GM23338 (cell line): Measurements from ENCODE around the gene AP2A2. TPM values are rescaled to one million over a fixed set of nuclear protein-coding genes. Genes with fewer than 3 reads are reported as not detected.

Experiments
- ATAC-seq: fragments of 200-7000 bp; cut with Tn5 transposase; 3 replicates; pipeline ENCODE4 v1.9.1; 2020
- DNase-seq: peaks from one replicate; pipeline ENCODE4 v3.0.0-alpha.2; 2015; ENCODE audit warnings: low spot score
- H2AFZ ChIP-seq: fragments of 200-600 bp; sonication (generic); 2 replicates; pipeline ENCODE4 v1.8.0; 2016; ENCODE audit warnings: antibody characterized with exemption, mild to moderate bottlenecking, moderate library complexity
- H3F3A ChIP-seq: fragments of 200-600 bp; sonication (generic); replicated peaks from 2 replicates; pipeline ENCODE4 v1.8.0; 2017; ENCODE audit warnings: antibody characterized with exemption, mixed run types, low read depth
- H3K27ac ChIP-seq: fragments of 200-600 bp; sonication (generic); 2 replicates; pipeline ENCODE4 v1.6.1; 2016; ENCODE audit warnings: low read depth
- H3K27me3 ChIP-seq: fragments of 200-600 bp; sonication (generic); 2 replicates; pipeline ENCODE4 v1.8.0; 2016; ENCODE audit warnings: mild to moderate bottlenecking, mixed run types, moderate library complexity; ENCODE audit not compliant: insufficient read depth
- H3K36me3 ChIP-seq: fragments of 200-600 bp; sonication (generic); 2 replicates; pipeline ENCODE4 v1.8.0; 2016; ENCODE audit warnings: mild to moderate bottlenecking; ENCODE audit not compliant: insufficient read depth
- H3K4me1 ChIP-seq: fragments of 200-600 bp; sonication (generic); 2 replicates; pipeline ENCODE4 v1.8.0; 2016; ENCODE audit warnings: mild to moderate bottlenecking, moderate library complexity; ENCODE audit not compliant: insufficient read depth
- H3K4me2 ChIP-seq: fragments of 200-600 bp; sonication (generic); 2 replicates; pipeline ENCODE4 v1.7.1; 2017; ENCODE audit warnings: mixed run types
- H3K4me3 ChIP-seq: fragments of 200-600 bp; sonication (generic); 2 replicates; pipeline ENCODE4 v1.6.1; 2016; ENCODE audit warnings: mixed run types
- H3K79me2 ChIP-seq: fragments of 200-600 bp; sonication (generic); replicated peaks from 2 replicates; pipeline ENCODE4 v1.8.0; 2017; ENCODE audit warnings: mild to moderate bottlenecking; ENCODE audit not compliant: insufficient read depth
- H3K9me2 ChIP-seq: fragments of 200-600 bp; sonication (generic); 2 replicates; pipeline ENCODE4 v1.8.0; 2017; ENCODE audit not compliant: insufficient read depth
- H4K20me1 ChIP-seq: fragments of 200-600 bp; sonication (generic); replicated peaks from 2 replicates; pipeline ENCODE4 v1.8.0; 2017; ENCODE audit warnings: mild to moderate bottlenecking; ENCODE audit not compliant: insufficient read depth
- H3K27ac Mint-ChIP-seq: 2 replicates; pipeline ENCODE4 v1.8.0; 2020; ENCODE audit warnings: inconsistent platforms, mild to moderate bottlenecking, moderate library complexity, mixed read lengths
- H3K27me3 Mint-ChIP-seq: 3 replicates; pipeline ENCODE4 v1.8.0; 2022; ENCODE audit warnings: low read depth, mild to moderate bottlenecking, moderate library complexity, mixed read lengths, inconsistent platforms; ENCODE audit not compliant: insufficient read depth, poor library complexity
- H3K36me3 Mint-ChIP-seq: 3 replicates; pipeline ENCODE4 v1.8.0; 2021; ENCODE audit warnings: low read depth, mild to moderate bottlenecking, inconsistent platforms, moderate library complexity, mixed read lengths
- H3K4me1 Mint-ChIP-seq: 3 replicates; pipeline ENCODE4 v1.8.0; 2020; ENCODE audit warnings: mild to moderate bottlenecking, inconsistent platforms, mixed read lengths
- H3K4me3 Mint-ChIP-seq: 3 replicates; pipeline ENCODE4 v1.8.0; 2021; ENCODE audit warnings: moderate library complexity, mild to moderate bottlenecking, inconsistent platforms, mixed read lengths
- H3K9me3 Mint-ChIP-seq: 3 replicates; pipeline ENCODE4 v1.8.0; 2020; ENCODE audit warnings: moderate library complexity, mild to moderate bottlenecking, inconsistent platforms, mixed read lengths
- CREB1 ChIP-seq: fragments of 250-450 bp; sonication (Bioruptor Pico); IDR thresholded peaks from 2 replicates; pipeline ENCODE4 v1.5.0; 2020; ENCODE audit warnings: low read depth, mild to moderate bottlenecking, moderate library complexity
- CTCF ChIP-seq, 2 experiments: fragments of 200-600 bp in 1 of 2; sonication (generic) in 1 of 2; conservative IDR thresholded peaks; 2 replicates each; pipeline versions ENCODE4 v1.5.1 to v1.6.1; 2016 to 2017; ENCODE audit warnings: antibody characterized with exemption in 2 of 2, low read depth in 2 of 2, mild to moderate bottlenecking in 2 of 2, moderate library complexity in 1 of 2
- ETS1 ChIP-seq: IDR thresholded peaks from 2 replicates; pipeline ENCODE4 v1.6.1; 2016; ENCODE audit warnings: antibody characterized with exemption
- EZH2 ChIP-seq: fragments of 200-600 bp; sonication (generic); IDR thresholded peaks from one replicate; pipeline ENCODE4 v1.8.0; 2017; ENCODE audit warnings: antibody characterized with exemption, mild to moderate bottlenecking, low read depth; ENCODE audit not compliant: unreplicated experiment
- EZH2phosphoT487 ChIP-seq: fragments of 200-600 bp; sonication (generic); IDR thresholded peaks from one replicate; pipeline ENCODE4 v1.8.1; 2018; ENCODE audit warnings: antibody characterized with exemption; ENCODE audit not compliant: unreplicated experiment
- JUNB ChIP-seq: IDR thresholded peaks from one replicate; pipeline ENCODE4 v1.6.1; 2016; ENCODE audit warnings: antibody characterized with exemption; ENCODE audit not compliant: unreplicated experiment
- NANOG ChIP-seq: IDR thresholded peaks from 2 replicates; pipeline ENCODE4 v1.6.1; 2016; ENCODE audit warnings: antibody characterized with exemption, borderline replicate concordance
- POLR2AphosphoS5 ChIP-seq: IDR thresholded peaks from 2 replicates; pipeline ENCODE4 v1.6.1; 2016; ENCODE audit warnings: antibody characterized with exemption, low read depth
- ZNF331 ChIP-seq: fragments of 250-450 bp; sonication (Bioruptor Pico); IDR thresholded peaks from 2 replicates; pipeline ENCODE4 v1.5.0; 2020; ENCODE audit warnings: low read depth, mild to moderate bottlenecking, moderate library complexity
- polyA plus RNA-seq: library from polyadenylated mRNA; unstranded; fragments of >200 nt; fragmentation: Nextera tagmentation; extraction: Ambion mirVana; gene quantifications from 2 replicates; pipeline ENCODE4 v1.2.1, GENCODE V29; 2016
- total RNA-seq: library from RNA; depleted of rRNA; stranded (reverse); fragments of >200 nt; shearing (Covaris generic); gene quantifications from 2 replicates; pipeline ENCODE4 v1.2.3, GENCODE V29; 2014
- TF ChIP-seq, protein P1 (sequence below): IDR thresholded peaks from one replicate; pipeline ENCODE4 v1.6.1; 2018; ENCODE audit warnings: antibody characterized with exemption; ENCODE audit not compliant: unreplicated experiment

The AP2A2 gene
- total and polyA plus RNA-seq, 2 experiments from 2014 or later, result 23.7 to 47.5 TPM

- peak; percentile 58 for ATAC-seq
- Histone ChIP-seq H3K4me1 (no peaks in the 10 kb centered on the region; the same call in 1 of the 2 replicates), H3K27me3 (no peaks in the 10 kb centered on the region), H3K9me2 (no peaks in the 10 kb centered on the region), H4K20me1 (0 out of 2 replicates have a peak, but pooled peaks cover 3% of the 10 kb centered on the region), H2AFZ (no peak overlapping the region), H3K79me2 (no peaks in the 10 kb centered on the region), H3K4me2 (no peak overlapping the region), H3K4me3 (no peak overlapping the region), H3F3A (no peaks in the 10 kb centered on the region), H3K36me3 (no peaks in the 10 kb centered on the region), H3K27ac (no peak overlapping the region)
- DNase-seq, result peak; percentile 77
- H3K4me1 Mint-ChIP-seq, result peaks cover 9% of the 10 kb centered on the region
- H3K27me3 Mint-ChIP-seq, result peaks cover 17% of the 10 kb centered on the region
- peaks cover 3% of the 10 kb centered on the region; the same call in 2 of the 3 replicates for H3K9me3 Mint-ChIP-seq
- H3K36me3 Mint-ChIP-seq, result peaks cover 13% of the 10 kb centered on the region
- no peak overlapping the region for H3K4me3 Mint-ChIP-seq
- no peak overlapping the region for H3K27ac Mint-ChIP-seq
- TF ChIP-seq JUNB (no peak), CTCF (conservative IDR thresholded peaks at IDR 0.05; ENCODE audit: low read depth in 2 of 2) (peak; percentile 32 to 76)
Observed at GRCh38 chr11:889687-890475, 35.8 kb upstream of the AP2A2 start.

DNA sequence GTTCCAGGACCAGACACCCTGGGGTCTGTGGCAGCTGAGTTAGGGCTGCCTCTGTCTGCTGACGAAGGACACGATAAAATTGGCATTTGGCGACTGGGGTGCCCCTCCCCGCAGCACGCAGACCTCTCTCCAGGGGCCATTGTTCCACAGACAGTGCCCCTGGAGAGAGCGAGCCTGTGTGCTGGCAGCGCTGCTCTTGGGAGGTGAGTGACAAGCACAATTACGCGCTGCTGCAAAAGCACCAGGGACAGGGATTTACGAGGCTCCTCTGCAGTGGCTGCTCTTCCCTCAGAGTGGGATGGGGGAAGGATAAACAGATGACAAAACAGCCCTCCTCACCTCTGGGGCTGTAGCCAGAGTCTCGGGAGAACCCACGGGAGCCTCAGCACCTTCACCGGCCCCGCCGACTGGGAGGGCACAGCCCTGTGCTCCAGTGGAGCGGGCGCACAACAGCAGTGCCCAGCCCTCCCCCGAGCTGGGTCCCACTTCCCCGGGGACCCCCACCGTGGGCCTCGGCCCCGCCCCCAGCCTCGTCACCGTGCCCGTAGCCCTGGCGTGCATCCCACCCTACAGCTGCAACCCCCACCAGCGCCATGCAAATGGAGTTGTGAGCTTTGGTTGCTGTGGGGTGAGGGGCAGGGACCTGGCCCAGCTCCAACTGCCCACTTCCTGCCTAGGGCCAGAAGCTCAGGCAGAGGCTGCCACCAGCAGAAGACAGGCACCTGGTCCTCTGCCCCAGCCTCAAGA lies 34.7 kb upstream of the AP2A2 start:
- Histone ChIP-seq H2AFZ (no peak overlapping the region), H3F3A (no peaks in the 10 kb centered on the region), H3K27ac (no peak overlapping the region), H3K27me3 (no peaks in the 10 kb centered on the region), H3K4me2 (no peak overlapping the region), H3K36me3 (no peaks in the 10 kb centered on the region), H4K20me1 (0 out of 2 replicates have a peak, but pooled peaks cover 3% of the 10 kb centered on the region), H3K9me2 (no peaks in the 10 kb centered on the region), H3K79me2 (no peaks in the 10 kb centered on the region), H3K4me3 (no peak overlapping the region), H3K4me1 (no peaks in the 10 kb centered on the region; the same call in 1 of the 2 replicates)
- H3K9me3 Mint-ChIP-seq, result peaks cover 3% of the 10 kb centered on the region; the same call in 2 of the 3 replicates
- no peak for DNase-seq
- H3K4me3 Mint-ChIP-seq, result no peak overlapping the region
- peaks cover 9% of the 10 kb centered on the region for H3K4me1 Mint-ChIP-seq
- peak overlapping the region; percentile 56; the same call in 1 of the 2 replicates for H3K27ac Mint-ChIP-seq
- peaks cover 15% of the 10 kb centered on the region for H3K27me3 Mint-ChIP-seq
- H3K36me3 Mint-ChIP-seq, result peaks cover 13% of the 10 kb centered on the region
- no peak for ATAC-seq
- TF ChIP-seq EZH2phosphoT487 (no peak), EZH2 (no peak), CREB1 (CRISPR knock-in tag) (no peak), ETS1 (no peak), JUNB (no peak), ZNF331 (CRISPR knock-in tag) (no peak), POLR2AphosphoS5 (no peak), NANOG (no peak)
- TF ChIP-seq, protein P1, sequence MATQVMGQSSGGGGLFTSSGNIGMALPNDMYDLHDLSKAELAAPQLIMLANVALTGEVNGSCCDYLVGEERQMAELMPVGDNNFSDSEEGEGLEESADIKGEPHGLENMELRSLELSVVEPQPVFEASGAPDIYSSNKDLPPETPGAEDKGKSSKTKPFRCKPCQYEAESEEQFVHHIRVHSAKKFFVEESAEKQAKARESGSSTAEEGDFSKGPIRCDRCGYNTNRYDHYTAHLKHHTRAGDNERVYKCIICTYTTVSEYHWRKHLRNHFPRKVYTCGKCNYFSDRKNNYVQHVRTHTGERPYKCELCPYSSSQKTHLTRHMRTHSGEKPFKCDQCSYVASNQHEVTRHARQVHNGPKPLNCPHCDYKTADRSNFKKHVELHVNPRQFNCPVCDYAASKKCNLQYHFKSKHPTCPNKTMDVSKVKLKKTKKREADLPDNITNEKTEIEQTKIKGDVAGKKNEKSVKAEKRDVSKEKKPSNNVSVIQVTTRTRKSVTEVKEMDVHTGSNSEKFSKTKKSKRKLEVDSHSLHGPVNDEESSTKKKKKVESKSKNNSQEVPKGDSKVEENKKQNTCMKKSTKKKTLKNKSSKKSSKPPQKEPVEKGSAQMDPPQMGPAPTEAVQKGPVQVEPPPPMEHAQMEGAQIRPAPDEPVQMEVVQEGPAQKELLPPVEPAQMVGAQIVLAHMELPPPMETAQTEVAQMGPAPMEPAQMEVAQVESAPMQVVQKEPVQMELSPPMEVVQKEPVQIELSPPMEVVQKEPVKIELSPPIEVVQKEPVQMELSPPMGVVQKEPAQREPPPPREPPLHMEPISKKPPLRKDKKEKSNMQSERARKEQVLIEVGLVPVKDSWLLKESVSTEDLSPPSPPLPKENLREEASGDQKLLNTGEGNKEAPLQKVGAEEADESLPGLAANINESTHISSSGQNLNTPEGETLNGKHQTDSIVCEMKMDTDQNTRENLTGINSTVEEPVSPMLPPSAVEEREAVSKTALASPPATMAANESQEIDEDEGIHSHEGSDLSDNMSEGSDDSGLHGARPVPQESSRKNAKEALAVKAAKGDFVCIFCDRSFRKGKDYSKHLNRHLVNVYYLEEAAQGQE, result no peak
